Loucy (cell line): ENCODE data around the gene SLC25A41.

Source experiments
- H2AFZ ChIP-seq: fragments of 200-600 bp; sonication (generic); 2 replicates; pipeline ENCODE4 v1.6.0; 2016; ENCODE audit warnings: antibody characterized with exemption, mild to moderate bottlenecking, low read length, moderate library complexity
- H3F3A ChIP-seq: fragments of 200-600 bp; 2 replicates; pipeline ENCODE4 v1.6.0; 2016; ENCODE audit warnings: antibody characterized with exemption, low read depth, mild to moderate bottlenecking
- H3K27me3 ChIP-seq: fragments of 200-600 bp; sonication (generic); 2 replicates; pipeline ENCODE4 v1.6.1; 2014; ENCODE audit warnings: low read length, mild to moderate bottlenecking; ENCODE audit not compliant: insufficient read depth, poor library complexity, severe bottlenecking
- H3K36me3 ChIP-seq: fragments of 200-600 bp; sonication (generic); 2 replicates; pipeline ENCODE4 v1.6.1; 2016; ENCODE audit warnings: low read length; ENCODE audit not compliant: insufficient read depth
- H3K4me1 ChIP-seq: fragments of 200-600 bp; sonication (generic); 2 replicates; pipeline ENCODE4 v1.5.1; 2014; ENCODE audit warnings: low read length, mild to moderate bottlenecking; ENCODE audit not compliant: insufficient read depth, poor library complexity, severe bottlenecking
- H3K4me2 ChIP-seq: fragments of 200-600 bp; sonication (generic); 2 replicates; pipeline ENCODE4 v1.6.0; 2014; ENCODE audit warnings: antibody characterized with exemption, low read length, low read depth, mild to moderate bottlenecking; ENCODE audit not compliant: poor library complexity, severe bottlenecking
- H3K4me3 ChIP-seq: fragments of 200-600 bp; sonication (generic); 2 replicates; pipeline ENCODE4 v1.5.1; 2014; ENCODE audit warnings: low read length, mild to moderate bottlenecking, mixed read lengths; ENCODE audit not compliant: poor library complexity, severe bottlenecking
- H3K79me2 ChIP-seq: fragments of 200-600 bp; sonication (generic); 2 replicates; pipeline ENCODE4 v1.6.1; 2014; ENCODE audit warnings: low read length; ENCODE audit not compliant: insufficient read depth
- H3K9ac ChIP-seq: fragments of 200-600 bp; sonication (generic); 2 replicates; pipeline ENCODE4 v1.6.0; 2014; ENCODE audit warnings: mild to moderate bottlenecking, low read depth, low read length, moderate library complexity; ENCODE audit not compliant: poor library complexity, severe bottlenecking
- H3K9me2 ChIP-seq: fragments of 200-600 bp; sonication (generic); replicated peaks from 2 replicates; pipeline ENCODE4 v1.6.1; 2016; ENCODE audit warnings: low read depth, low read length, mixed read lengths
- H3K9me3 ChIP-seq: fragments of 200-600 bp; sonication (generic); 2 replicates; pipeline ENCODE4 v1.6.1; 2014; ENCODE audit warnings: mild to moderate bottlenecking, antibody characterized with exemption, low read length, low read depth; ENCODE audit not compliant: insufficient read depth
- H4K20me1 ChIP-seq: fragments of 200-600 bp; sonication (generic); 2 replicates; pipeline ENCODE4 v1.6.0; 2014; ENCODE audit warnings: antibody characterized with exemption, low read length, mild to moderate bottlenecking; ENCODE audit not compliant: insufficient read depth, poor library complexity, severe bottlenecking
- CTCF ChIP-seq: fragments of 200-600 bp; sonication (generic); conservative IDR thresholded peaks from 2 replicates; pipeline ENCODE4 v1.5.1; 2014; ENCODE audit warnings: mild to moderate bottlenecking, antibody characterized with exemption, low read length
- EZH2phosphoT487 ChIP-seq: fragments of 200-600 bp; IDR thresholded peaks from 2 replicates; pipeline ENCODE4 v1.6.1; 2018; ENCODE audit warnings: antibody characterized with exemption, mild to moderate bottlenecking, moderate library complexity, borderline replicate concordance

Gene SLC25A41

GRCh38 chr19:6446452-6446851 lies 12.9 kb upstream of the SLC25A41 start:
- H4K20me1 ChIP-seq = no peaks in the 10 kb centered on the region
- no peak overlapping the region for H3K9ac ChIP-seq
- no peaks in the 10 kb centered on the region for H3K9me3 ChIP-seq
- no peak overlapping the region for H3K4me3 ChIP-seq
- TF ChIP-seq EZH2phosphoT487 (no peak), CTCF (no peak)
- H3F3A ChIP-seq = no peaks in the 10 kb centered on the region
- no peak overlapping the region for H3K4me2 ChIP-seq
- no peak overlapping the region for H2AFZ ChIP-seq
- no peaks in the 10 kb centered on the region for H3K9me2 ChIP-seq
- no peaks in the 10 kb centered on the region for H3K79me2 ChIP-seq
- no peaks in the 10 kb centered on the region for H3K36me3 ChIP-seq
- no peaks in the 10 kb centered on the region for H3K27me3 ChIP-seq
- no peaks in the 10 kb centered on the region for H3K4me1 ChIP-seq

DNA sequence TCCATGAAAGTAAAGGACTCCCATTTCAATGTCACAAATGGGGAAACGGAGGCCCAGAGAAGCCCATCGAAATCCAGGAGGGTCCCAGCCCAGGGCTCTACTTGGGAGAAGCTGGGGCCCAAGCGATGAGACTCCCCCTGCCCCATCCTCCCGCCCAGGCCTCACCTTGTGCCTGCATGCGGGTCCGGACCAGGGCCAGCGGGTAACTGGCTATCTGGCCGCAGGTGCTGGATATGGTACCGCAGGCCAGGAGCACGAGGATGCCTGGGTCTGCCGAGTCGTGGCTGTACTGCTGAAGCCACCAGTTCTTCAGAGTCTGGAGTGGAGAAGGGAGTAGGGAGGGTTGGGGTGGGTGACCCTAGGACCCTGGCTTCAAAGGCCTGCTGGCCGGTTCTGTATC lies 10.4 kb upstream of the SLC25A41 start:
- Histone ChIP-seq H3K9me2 (no peaks in the 10 kb centered on the region), H3K4me2 (no peak overlapping the region), H3K4me3 (no peak overlapping the region), H3K9ac (no peak overlapping the region), H3K4me1 (no peaks in the 10 kb centered on the region), H3K9me3 (no peaks in the 10 kb centered on the region), H3K27me3 (no peaks in the 10 kb centered on the region), H4K20me1 (no peaks in the 10 kb centered on the region), H3F3A (no peaks in the 10 kb centered on the region), H3K79me2 (no peaks in the 10 kb centered on the region), H2AFZ (no peak overlapping the region), H3K36me3 (no peaks in the 10 kb centered on the region)
- TF ChIP-seq EZH2phosphoT487 (no peak), CTCF (no peak)

DNA sequence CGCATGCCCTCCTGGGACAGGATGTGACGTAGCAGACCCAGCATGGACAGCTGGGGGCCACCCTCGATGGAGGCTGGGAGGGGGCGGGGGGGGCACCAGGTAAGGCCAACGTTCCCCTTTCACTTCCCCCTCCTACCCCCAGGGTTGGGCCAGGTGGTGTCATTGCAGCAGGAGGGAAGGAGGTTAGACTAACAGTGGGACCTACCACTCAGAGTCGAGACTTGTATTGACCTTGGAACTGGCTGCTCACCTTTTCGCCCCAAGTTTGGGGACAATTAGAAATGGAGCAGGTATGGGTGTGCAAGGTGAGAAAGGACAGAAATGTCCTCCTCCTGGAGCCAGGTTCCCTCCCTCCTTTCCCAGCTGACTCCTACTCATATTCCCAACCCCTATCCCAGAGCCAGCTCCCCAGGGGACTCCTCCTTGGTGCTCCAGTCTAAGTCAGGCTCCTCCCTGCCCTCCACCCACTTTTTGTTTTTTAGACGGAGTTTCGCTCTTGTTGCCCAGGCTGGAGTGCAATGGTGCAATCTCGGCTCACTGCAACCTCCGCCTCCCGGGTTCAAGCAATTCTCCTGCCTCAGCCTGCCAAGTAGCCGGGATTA lies 8.6 kb upstream of the SLC25A41 start:
- no peak overlapping the region for H3K4me2 ChIP-seq

More for the DNA sequence above, 8.6 kb upstream of the SLC25A41 start:
- H3K36me3 ChIP-seq = no peaks in the 10 kb centered on the region
- H3K27me3 ChIP-seq = no peaks in the 10 kb centered on the region
- H2AFZ ChIP-seq = no peak overlapping the region
- no peak overlapping the region for H3K4me3 ChIP-seq
- H3K9me2 ChIP-seq = no peaks in the 10 kb centered on the region
- H3K79me2 ChIP-seq = no peaks in the 10 kb centered on the region
- TF ChIP-seq CTCF (no peak), EZH2phosphoT487 (no peak)
- no peaks in the 10 kb centered on the region for H3F3A ChIP-seq
- H3K9me3 ChIP-seq = no peaks in the 10 kb centered on the region
- H3K9ac ChIP-seq = no peak overlapping the region
- H3K4me1 ChIP-seq = no peaks in the 10 kb centered on the region
- H4K20me1 ChIP-seq = no peaks in the 10 kb centered on the region
